ENCODE measurements around the gene RRP8.

RRP8 gene

DNA sequence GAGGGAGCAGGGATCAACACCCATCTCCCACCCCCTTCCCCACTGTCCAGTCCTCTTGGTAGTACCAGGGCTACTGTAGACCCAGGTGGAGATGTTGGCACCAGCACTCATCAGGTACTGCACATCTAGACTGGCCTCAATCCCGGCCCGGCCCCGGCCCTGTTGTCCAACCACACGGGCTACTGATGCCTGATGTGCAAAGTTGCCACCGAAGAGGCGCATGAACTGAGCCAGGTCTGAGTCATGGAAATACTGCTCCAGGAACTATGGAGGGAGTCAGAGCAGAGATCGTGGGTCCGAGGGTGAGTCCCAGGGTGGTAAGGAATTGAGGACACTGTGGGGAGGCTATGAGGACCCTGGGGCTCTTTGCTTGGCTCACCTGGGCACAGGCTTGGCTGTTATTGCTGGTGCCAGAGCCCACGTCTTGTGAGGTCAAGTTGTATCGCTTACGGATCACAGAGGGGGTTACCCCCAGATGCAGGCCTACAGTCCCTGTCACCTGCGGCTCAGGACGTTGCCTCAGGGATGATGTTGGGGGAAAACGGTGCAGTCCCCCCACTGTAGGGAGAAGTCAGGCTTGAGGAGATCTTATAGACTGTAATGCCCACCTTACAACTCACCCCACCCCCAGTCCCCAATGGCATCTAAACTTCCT lies 13.3 kb upstream of the RRP8 start:
- DNase-seq: no peak

DNA sequence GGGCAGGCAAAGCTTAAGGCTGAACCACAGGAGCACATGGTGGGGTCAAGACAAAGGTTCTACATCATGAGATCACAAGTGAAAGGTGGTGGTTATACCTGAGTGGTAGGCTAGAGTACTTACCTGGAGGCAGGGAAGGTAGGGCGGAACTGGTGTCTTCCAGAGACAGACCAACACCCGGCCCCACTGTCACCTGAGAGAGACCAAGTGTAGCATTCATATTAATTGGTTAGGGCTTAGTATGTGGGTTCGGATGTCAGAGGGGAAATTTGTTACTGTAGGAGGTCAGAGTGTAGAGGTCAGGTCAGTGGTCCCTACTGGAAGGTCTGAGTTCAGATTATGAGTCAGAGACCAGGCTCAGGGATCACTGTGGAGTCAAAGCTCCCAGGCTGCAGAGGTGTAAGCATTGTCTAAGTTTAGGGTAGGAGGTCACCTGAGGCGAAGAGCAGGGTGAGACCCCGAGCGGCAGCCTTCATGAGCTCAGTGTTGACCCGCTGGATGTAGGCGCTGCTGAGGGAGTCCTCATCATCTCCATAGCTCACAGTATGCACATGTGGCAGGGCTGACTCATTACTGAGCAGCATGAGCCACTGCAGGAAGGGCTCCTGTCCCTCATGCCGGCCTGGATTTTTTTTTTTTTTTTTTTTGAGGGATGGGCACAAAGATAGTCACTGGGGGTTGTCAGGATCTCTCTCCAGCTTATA lies 12.6 kb upstream of the RRP8 start:
- no peak for DNase-seq

DNA sequence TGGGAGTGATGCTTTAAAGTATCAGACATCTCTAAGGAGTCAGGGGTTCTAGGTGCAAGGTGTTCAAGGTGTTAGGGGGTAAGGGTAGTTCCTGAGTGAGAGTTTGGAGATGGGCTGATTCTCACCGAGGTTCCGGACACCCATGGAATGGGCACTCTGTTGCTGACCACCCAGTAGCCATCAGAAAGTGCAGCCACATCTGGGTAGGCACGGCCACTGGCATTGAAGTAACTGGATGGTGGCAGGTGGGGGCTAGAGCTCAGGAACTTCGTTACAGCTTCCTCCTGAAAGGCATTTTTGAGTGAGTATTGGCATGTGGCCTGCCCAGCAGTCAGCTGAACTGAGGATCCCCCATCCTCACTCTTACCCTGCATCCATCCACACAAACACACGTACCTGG lies 11.6 kb upstream of the RRP8 start:
- DNase-seq: no peak

DNA sequence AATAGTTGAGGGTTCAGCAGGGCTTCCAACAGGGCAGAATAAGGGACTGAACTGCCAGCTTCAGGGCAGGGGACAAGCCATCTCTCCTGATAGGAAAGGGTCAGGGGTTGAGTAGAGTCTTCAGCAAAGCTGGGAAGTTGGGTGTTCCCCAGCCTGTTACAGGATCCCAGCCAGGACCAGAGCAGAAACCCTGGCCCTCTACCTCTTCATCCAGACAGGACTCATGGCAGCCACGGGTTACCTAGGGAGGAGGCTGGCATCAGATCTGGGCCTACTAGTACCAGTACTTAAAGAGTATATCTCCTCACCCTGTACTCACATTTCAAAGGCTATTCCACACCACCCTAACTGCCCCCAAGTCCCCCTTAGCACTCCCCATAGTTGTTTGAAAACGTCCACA lies 11.0 kb upstream of the RRP8 start:
- no peak for DNase-seq

DNA sequence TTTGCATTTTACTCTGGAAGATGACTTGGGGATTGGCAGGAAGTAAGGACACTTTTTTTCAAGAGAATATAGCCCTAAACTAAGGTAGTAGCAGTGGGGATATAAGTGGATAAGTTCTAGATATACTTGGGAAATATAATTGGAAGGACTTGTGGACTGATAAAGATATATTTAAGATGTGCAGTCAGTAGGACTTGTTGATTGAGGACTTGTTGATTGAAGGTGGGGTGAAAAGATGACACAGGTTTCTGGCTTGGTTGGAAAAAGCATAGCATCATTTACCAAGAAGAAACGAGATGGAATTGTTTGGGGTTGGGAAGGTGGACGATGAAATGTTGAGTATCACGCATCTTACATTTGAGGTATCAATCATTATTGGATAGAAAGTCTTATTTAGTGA lies 10.1 kb upstream of the RRP8 start:
- DNase-seq: no peak

DNA sequence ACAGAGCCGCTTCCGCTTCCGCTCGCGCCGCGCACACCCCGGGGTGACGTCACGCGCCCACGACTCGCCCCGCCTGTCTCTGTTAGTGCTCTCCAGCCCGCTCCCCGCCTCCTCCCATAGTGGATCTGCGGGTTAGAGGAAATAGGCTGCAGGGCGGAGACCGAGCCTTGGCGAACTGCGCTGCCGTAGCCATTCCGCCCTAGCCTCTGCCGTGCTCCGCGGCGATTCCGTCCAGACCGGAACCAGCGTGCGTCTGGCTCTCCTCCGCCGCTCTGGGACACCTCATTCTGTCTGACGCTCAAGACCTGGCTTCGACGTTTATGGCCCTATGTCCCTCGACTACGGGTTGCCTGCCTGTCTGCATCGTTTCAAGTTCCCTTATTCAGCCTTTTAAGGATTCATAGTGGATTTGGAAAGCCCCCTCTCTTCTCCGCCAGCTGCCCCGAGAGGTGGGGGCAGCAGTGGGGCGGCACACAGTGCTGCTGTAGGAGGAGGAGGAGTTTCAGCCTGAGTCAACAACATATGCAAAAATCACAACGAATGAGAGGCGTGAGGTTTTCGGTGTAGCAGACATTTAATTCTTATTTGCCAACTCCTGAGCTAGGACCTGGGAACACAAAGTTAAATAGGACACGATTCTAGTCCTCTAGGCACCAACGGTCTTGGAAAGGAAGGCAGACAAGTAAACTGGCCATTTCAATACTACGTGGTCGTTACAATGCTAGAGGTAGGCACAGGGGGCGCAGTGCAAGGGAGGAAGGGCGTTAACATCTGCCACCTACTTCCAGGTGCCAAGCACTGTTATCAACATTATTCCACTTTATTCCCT lies 9.0 kb upstream of the RRP8 start, which contains the start of gene TAF10:
Gene TAF10, minus strand, starts transcription at position 4 of the 829 bp plus-strand sequence. CDS start 27 bp downstream, outside the sequence.
- peak; percentile 52 for DNase-seq

DNA sequence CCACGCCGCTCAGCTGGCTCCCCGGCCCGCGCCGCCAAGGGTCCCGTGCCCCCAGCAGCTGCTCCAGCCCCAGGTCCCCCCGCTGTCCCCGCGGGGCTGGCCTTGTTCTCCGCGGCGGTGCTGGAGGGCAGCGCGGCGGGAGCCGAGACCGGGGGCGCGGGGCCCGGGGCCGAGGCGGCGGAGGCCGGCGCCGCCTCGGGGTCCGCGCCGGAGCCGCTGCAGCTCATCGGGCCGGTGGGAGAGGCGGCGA lies 8.5 kb upstream of the RRP8 start:
- DNase-seq: no peak

DNA sequence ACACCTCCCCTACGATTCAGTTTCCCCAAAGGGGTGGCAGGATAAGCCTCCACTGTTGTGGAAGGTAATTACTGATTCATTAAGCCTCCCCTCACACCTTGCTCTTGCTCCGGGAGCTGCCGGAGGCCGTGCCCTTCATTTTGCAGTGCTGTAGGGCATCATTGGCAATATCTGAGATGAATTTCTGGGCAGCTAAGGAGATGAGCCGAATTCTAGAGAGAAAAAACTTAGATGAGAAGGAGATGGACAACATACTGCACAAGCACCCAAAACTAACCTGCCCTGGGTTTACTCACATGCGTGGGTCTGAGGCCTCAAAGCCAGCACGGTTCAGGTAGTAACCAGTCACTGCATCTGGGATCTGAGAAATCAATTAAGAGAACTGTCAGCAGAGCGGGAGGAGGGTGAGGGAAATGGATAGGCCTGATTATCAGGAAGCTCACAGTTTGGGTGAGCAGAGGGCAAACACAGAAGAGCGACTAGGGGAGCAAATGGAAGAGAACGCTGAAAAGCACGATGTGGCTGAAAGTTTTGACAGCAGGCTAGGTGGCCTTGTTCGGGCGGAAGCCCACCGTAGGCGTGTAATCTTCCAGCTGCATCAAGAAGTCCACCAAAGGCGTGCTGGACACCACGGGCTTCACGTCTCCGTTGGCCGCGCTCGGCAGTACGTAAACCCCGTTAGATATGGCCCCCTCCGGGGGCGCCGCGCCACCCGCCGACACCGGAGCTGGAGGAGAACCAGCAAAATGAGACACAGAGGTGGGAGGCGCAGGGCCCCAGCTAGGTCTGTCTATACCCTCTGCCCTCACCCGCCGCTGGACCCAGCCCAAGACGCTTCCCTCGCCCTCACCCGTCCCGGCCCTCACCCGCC lies 7.9 kb upstream of the RRP8 start:
- no peak for DNase-seq

DNA sequence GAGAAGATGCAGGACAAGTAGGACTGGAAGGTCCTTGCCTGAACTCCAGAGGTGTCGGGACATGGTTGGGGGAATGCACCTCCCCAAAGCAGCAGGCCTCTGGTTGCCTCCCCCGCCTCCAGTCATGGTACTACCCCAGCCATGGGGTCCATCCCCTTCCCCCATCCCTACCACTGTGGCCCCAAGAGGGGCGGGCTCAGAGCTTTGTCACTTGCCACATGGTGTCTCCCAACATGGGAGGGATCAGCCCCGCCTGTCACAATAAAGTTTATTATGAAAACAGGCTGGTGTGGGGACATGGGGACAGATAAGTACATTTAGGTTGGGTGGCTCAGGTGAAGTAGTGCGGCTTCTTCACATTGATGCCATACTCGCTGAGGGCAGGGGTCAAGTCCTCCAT lies 7.2 kb upstream of the RRP8 start:
- DNase-seq: no peak

DNA sequence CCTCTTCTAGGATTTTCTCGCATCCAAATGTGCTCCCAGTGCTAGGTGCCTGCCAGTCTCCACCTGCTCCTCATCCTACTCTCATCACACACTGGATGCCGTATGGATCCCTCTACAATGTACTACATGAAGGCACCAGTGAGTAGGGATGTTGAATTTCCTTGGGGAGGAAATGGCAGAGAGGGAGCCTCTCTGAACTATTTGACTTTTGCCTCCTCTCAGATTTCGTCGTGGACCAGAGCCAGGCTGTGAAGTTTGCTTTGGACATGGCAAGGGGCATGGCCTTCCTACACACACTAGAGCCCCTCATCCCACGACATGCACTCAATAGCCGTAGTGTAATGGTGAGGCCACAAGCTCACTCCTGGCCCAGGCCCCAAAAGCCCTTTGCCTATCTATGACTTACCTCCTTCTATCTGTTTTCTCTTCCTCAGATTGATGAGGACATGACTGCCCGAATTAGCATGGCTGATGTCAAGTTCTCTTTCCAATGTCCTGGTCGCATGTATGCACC lies 6.1 kb upstream of the RRP8 start:
- DNase-seq: no peak

DNA sequence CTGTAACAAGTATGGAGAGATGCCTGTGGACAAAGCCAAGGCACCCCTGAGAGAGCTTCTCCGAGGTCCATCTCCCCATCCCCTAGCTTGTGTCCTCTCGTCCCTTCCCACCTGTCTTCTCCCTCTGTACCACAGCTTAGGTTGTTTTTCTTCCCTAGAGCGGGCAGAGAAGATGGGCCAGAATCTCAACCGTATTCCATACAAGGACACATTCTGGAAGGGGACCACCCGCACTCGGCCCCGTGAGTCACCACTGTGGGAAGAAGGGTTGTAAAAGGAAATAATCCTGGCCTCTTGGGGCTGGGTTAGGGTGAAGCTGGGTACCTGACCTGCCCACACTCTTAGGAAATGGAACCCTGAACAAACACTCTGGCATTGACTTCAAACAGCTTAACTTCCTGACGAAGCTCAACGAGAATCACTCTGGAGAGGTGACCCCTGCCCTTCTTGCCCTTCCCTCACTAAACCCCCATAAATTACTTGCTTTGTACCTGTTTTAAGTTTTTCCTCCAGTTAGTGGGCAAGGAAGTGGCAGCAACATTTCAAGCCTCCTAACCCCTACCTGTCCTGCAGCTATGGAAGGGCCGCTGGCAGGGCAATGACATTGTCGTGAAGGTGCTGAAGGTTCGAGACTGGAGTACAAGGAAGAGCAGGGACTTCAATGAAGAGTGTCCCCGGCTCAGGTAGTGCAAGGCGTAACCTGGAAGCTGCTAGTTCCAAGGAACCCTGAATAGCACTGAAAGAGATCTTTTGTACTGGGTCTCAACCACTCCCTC lies 5.5 kb upstream of the RRP8 start:
- DNase-seq: no peak

DNA sequence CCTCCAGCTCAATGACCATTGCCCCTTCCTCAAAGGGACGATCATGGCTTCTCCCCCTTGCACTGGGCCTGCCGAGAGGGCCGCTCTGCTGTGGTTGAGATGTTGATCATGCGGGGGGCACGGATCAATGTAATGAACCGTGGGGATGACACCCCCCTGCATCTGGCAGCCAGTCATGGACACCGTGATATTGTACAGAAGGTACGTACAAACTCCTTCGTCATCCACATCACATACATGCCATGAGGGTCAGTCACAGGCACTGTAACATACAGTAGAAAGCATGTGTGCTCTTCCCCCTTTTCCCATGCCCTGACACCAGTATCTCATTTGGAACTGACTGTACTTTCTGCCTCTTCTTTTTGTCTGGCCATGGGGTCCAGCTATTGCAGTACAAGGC lies 4.6 kb upstream of the RRP8 start:
- no peak for DNase-seq

DNA sequence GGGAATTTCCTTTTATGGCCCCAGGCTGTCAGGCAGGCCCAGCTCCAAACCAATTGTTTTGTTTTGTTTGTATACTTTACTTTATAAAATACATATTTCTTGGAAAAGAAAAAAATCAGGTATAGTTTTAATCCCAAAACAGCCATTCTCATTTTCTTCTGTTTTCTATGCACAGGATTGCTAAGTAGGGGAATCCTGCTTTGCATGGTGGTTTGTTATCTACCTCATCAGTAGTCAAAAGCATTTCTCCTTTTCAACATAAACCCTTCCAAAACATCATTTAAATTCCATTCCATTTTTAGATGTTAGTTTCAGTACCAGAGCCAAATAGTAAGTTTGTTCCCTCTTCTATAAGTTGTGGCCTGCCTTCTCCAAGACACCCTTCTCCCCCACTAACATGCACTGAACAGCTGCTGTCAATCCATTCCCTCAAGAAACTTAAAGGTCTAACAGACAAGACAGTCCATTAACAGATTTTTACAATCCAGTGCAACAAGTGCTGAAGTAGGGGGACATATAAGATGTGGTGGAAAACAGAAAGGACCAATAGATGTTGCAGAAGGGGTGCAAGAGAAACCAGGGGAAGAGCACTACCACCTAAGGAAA lies 3.9 kb upstream of the RRP8 start:
- DNase-seq: no peak

DNA sequence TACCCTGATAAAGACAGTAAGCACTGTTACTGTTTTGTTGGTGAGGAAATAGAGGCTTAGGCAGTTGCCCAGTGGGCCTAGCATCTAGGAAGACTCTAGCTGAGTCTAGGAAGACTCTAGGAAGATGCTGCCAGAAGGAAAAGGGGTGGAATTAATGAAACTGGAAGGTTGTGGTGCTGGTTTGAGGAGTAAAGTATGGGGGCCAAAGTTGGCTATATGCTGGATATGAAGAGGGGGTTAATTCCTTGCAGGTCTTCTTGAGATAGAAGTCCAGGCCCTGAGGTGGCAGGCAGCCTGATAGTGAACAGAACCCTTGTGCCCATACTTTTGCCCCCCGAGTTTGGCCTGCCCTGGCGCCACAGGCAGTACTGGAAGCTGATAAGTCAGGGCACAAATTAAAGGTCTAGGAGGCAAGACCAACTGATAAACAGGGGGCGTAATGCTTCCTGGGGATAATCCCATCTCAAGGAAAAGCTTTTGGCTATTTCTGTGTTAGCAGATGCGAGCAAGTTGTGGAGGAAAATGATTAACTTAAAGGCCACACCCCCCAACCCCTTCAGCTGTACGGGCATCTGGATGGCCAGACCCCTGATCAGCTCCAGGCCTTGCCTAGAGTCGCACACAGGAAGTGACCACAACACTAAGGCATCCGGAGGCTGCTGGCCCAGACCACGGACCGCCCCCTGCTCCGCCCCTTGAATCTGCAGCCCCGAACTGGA lies 3.2 kb upstream of the RRP8 start:
- DNase-seq: no peak

DNA sequence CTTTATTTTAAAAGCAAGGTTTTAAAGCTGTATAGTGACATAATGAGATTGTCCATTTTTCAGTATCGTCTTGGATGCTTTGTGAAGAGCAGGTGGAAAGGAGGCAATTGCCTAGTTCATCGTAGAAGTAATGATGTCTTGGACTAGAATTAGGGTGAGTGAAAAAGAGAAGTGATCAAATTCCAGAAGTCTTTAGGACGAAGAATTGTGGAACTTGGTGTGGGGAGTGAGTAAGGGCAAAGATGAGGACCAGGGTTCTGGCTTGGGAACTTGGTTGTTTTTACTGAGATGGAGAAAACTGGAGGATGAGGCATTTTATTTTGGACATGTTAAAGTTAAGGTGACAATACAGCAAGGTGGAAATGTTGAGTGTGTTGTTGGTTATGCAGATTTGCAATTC lies 1.4 kb upstream of the RRP8 start:
- DNase-seq: no peak

DNA sequence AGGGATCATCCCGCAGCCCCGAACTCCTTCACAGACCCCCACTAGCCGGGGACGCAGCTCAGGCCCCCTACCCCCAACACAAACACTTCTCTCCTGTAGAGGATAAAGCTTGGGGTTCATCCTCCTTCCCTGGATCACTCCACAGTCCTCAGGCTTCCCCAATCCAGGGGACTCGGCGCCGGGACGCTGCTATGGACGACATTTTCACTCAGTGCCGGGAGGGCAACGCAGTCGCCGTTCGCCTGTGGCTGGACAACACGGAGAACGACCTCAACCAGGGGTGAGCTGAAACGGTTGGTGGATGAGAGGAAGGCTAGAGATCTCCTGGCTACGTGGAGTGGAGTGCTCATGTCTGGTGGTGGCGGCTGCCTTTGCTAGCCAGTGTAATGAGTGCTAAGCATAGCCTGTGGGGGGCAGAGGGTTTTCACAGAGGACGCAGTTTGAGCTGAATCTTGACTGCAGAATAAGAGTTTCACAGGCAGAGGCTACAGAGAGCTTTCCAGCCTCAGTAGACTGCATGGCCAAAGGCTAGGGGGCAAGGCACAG lies 738 bp upstream of the RRP8 start:
- DNase-seq: peak; percentile 2

DNA sequence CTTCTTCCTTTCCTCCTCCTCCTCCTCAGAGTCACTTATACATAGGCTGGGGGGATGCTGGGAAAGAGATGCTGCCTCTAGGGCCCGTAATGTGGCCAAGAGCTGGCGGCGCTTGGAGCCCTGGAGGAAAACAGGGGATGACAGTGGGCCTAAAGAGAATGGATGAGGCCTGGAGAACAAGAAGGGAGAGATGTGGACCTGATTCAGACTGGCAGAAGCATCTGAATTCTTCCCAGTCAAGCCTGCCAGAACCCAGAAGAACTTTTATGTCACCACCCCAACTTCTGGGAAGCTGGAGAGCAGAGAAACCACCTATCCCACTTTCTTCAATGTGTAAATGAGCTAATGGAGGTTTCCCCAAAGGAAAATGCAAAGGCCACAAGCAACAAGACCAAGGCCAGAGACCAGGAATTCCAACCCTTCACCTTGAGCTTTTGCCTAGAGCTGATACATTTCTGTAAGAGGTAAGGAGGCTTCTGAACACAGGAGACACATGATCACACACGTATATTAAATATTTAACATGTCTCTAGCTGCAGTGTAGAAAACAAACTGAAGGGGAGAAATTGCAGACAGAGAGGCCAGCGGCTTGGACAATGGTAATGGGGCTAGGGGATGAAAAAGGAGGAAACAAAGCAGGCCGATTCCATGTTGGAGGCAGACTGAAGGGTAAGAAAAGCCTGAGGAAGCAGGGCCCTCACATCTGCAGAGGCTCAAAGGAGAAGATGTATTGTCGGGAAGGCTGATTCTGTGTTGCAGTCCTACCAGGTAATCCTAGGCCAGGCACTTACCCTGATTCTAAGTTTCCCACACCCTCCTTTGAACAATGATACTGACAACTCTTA lies 1.1 kb downstream of the RRP8 start:
- no peak for DNase-seq

DNA sequence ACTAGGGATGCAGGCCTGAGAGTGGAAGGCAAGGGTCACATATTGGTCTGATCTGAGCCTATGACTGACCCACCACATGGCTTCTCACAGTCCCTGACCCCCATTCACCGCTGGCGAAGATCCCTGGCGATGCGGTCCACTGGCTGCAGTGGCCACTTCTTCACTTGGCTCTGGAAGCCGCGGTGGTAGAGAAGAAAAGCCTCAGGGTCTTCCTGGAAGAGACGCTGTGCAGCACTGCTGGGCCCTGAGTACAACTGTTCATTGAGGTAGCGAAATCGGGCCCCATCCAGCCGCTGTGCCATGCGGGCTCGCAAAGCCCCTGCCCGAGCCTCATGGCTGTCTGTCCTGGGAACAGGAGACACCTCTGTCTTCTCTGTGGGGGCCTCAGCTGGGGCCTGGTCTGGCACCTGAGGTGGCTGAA lies 2.4 kb downstream of the RRP8 start:
- no peak for DNase-seq

DNA sequence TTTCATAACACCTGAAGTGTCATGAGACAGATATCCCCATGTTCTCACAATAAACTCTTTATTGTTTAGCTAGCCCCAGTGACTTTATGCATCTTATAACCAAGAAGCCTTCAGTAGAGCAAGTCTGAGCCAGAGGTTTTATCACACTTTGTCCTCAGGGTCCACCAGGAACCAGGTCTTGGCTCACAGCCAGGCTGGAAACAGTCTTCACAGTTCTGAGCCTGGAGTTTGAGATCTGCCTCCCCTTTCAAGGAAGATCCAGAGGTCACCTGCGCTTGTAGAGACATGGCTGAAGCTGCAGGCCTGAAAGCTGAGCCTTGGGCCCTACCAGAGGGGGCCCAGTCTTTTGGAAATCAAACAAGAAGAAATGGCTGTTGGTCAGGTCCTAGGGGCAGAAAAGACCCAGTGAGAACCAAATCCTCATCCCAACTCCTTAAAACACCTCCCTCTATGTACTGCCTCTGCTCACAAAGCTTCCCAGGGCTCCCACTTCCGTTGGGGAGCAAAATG lies 3.5 kb downstream of the RRP8 start:
- no peak for DNase-seq

DNA sequence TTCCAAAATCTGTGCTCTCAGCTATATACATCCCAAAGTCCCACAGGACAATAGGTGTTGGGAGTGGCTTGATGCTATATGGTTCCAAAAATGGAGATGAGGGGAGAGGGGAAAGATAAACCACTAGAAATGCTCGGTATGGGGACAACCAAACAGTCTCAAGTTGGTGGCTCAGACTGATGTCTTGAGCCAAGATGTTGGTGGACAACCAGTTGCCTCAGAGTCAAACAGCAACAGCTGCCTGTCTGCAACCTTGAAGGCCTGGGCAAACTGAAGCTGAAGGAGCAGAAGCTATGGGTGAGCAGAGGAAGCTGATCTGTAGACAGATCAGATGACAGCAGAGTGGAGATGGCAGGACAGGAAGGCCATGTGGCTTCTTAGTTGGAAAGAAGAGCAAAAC lies 4.0 kb downstream of the RRP8 start:
- no peak for DNase-seq
